Stimulated activated CD8-positive, alpha-beta memory T cell treated with anti-CD3 and anti-CD28 coated beads, Interleukin-7, amount 100 ng/mL, for 1 hour (primary cell): Measurements from ENCODE around the gene TFB1M.
"Not testable (repeated sequence)": the region's sequence is repeated elsewhere in the genome, so short reads cannot be mapped to it uniquely, and the experiment has no call there.

Source experiments
- DNase-seq, 2 donors: peaks; one replicate each; pipeline ENCODE4 v3.0.0-alpha.2; 2020; ENCODE audit warnings: low read depth in 2 of 2

TFB1M gene

DNA sequence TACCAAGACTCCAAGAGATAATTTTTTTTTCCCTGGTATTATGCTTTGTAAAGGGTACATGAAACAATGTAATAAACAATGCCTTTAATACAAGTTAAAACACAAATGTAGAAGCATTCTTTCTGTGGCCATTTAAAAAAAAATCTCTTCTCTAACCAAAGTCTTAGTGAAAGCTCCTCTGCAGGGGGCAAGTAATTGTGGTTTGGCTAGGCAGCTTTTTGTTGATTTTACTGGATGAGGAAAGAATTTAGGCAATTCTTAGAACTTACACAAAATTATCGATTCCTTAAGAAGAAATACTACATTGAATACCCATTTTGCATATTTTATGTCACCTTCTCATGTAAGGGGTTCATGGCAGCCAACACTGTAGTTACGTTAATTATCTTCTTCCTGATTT is 12.4 kb downstream of the TFB1M start:
- no peak for DNase-seq

- no peak for DNase-seq
Measured at GRCh38 chr6:155297669-155298068, 16.6 kb downstream of the TFB1M start.

DNA sequence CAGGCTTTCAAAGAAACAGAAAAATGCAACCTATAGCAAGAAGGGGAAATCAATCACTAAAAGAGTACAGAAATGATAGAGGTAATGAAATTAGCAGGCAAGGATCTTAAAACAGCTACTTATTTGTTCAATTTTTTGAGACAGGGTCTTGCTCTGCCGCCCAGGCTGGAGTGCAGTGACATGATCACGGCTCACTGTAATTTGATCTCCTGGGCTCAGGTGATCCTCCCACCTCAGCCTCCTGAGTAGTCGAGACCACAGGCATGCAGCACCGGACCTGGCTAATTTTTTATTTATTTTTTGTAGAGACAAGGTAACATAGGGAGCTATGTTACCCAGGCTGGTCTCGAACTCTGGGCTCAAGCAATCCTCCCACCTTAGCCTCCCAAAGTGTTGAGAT is 21.6 kb downstream of the TFB1M start:
- DNase-seq, result no peak

- no peak for DNase-seq
Measured at GRCh38 chr6:155291291-155291690, 23.0 kb downstream of the TFB1M start.

DNA sequence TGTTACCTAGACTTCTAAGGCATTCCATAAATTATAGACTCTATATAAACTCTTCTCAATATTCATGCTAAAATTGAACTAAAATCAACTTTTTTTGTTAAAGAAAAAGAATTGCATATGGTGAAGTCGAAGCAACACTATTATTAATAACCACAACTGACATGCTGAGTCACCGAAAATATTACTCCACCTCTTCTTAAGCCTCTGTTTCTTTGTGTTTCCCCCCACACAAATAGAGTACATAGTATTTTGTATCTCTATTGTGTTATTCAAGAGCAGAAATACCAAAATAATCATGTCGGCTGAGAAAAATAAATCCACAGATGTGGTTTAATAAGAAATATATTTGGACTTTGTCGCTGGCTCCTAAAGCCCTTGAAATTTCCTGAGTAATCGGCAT is 23.8 kb downstream of the TFB1M start:
- DNase-seq, result no peak

DNA sequence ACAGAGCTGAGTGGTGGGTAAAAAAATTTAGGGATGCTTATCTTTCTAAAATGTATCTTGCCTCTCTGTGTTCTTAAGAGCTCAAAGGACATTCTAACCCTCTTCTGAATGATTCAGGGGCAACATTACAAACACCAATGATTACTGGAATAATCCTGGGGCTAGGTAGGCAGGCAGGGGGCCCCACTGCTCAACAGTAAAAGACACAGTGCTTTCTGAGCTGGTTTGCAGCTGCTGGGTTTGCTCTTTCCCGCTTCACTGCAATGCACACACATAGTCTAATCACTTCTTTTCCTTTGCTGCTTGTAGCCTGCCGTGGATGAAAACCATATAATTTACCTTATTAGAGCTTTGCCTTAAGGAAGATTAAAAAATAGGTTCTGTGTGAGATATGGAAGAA is 26.5 kb downstream of the TFB1M start:
- no peak for DNase-seq

DNA sequence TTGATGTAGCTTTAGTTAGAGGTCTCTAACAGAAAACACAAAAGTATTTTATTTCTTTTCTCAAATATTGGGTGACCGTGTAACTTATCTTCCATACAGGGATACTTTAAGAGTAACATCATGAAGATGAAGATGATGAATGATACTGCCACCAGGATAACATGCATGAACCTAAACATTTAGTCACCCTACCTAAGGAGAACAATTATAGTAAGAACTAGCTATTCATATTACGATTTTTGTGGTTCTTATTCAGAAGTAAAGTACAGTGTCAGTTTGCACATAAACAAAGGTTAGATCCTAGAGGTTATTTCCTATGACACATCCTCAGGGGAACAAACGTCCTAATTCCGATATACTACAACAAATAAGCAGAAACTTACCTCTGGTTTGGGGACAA is 29.5 kb downstream of the TFB1M start:
- no peak for DNase-seq

GRCh38 chr6:155278319-155279049 is 35.8 kb downstream of the TFB1M start:
- no peak for DNase-seq

- DNase-seq, result no peak
Measured at GRCh38 chr6:155276638-155277037, 37.6 kb downstream of the TFB1M start.

- DNase-seq, result no peak
Measured at GRCh38 chr6:155275808-155276480, 38.3 kb downstream of the TFB1M start.

- no peak for DNase-seq
Measured at GRCh38 chr6:155274533-155274932, 39.8 kb downstream of the TFB1M start.

- no peak for DNase-seq
Measured at GRCh38 chr6:155274106-155274505, 40.2 kb downstream of the TFB1M start.

GRCh38 chr6:155273431-155273830 is 40.9 kb downstream of the TFB1M start:
- DNase-seq, result no peak

GRCh38 chr6:155272353-155273232 is 41.7 kb downstream of the TFB1M start:
- no peak for DNase-seq

DNA sequence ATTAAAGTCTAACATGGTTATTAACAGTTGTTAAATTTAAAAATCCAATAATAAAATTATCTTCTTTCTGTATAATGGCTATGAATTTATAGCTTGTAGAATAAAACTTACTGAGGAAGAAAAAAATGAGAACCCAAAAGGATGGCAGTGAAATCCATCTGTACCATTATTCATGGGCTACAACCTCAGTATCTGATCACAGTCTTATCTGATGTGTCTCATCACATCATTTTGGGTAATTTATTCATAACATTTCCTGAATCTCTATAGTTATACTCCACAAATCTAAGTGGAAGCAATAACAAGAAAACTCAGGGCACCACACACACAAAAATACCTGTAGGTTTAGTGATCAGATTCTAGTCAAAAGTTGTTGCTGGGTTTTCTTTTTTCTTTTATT is 43.1 kb downstream of the TFB1M start:
- DNase-seq, result no peak

- no peak for DNase-seq
Measured at GRCh38 chr6:155270561-155271091, 43.7 kb downstream of the TFB1M start.

DNA sequence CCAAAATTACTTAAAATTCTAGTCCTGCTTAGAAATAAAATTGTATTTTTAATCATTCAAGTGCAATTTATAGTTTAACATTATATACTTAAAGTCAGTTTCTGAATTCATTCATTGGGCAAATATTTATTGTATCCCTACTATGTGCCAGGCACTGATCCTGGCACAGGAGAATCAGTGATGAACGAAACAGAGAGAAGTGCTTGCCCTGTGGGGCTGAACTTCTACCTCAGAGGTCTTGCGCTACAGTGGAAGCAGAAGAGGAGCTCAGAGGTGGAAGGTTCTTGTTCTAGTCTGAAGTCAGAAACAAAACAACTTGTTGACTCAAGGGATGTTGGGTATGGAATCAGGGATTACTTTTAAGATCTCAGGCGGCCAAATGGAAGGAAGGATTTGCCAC is 44.5 kb downstream of the TFB1M start:
- no peak for DNase-seq

DNA sequence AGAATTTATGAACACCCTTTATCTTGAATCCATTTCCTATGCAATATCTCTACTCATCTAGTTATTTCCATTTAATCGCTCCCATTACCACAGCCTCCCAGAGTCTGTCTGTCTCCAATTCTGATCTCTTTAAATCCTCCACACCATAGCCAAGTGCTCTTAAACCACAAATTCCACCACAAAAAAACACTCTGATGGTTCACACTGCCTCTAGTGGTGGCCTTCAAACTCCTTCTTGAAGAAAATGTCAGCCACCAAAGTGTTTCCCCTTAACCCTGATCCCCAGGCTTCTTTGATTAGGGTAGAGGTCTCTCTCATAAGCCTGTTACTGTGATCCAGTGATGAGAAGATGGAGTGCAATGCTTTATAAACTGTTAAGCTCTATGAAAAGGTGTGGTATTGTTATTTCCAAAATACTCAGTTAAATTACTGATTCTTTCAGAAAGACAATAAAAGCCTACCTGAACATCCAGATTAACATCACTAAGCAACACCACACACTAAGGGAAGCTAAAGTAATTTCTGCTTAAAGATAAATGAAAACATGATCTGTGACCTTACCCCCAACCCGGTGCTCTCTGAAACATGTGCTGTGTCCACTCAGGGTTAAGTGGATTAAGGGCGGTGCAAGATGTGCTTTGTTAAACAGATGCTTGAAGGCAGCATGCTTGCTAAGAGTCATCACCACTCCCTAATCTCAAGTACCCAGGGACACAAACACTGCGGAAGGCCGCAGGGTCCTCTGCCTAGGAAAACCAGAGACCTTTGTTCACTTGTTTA is 46.0 kb downstream of the TFB1M start:
- not testable (repeated sequence) for DNase-seq

GRCh38 chr6:155267411-155267810 is 46.9 kb downstream of the TFB1M start:
- DNase-seq, result no peak

DNA sequence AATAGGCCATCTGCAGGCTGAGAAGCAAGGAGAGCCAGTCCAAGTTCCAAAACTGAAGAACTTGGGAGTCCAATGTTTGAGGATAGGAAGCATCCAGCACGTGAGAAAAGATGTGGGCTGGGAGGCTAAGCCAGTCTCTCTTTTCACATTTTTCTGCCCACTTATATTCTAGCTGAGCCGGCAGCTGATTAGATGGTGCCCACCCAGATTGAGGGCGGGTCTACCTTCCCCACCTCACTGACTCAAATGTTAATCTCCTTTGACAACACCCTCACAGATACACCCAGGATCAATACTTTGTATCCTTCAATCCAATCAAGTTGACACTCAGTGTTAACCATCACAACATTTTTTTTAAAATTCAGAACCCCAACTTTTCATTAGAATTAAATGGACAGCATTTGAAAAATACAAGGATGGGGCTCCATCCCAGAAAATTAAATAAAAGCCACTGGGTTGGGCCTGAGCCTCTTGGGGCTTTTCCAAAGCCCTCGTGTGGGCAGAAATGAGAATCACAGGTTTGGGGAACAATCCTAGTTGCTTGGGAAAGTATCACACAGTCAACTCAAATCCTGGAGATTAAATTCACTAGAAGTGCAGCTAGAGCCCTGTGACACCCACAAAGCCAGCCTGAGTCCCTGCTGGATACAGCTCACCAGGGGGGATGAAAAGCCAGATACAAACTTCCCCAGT is 48.3 kb downstream of the TFB1M start:
- no peak for DNase-seq
